GM12873 (cell line): Measurements from ENCODE around the gene MEGF11.

Source experiments
- CTCF ChIP-seq: IDR thresholded peaks from 2 replicates; pipeline ENCODE4 v1.5.1; 2012; ENCODE audit warnings: low read depth, mild to moderate bottlenecking, moderate library complexity, low read length, control low read depth; ENCODE audit not compliant: insufficient read depth; ENCODE audit errors: missing control alignments

The MEGF11 gene

DNA sequence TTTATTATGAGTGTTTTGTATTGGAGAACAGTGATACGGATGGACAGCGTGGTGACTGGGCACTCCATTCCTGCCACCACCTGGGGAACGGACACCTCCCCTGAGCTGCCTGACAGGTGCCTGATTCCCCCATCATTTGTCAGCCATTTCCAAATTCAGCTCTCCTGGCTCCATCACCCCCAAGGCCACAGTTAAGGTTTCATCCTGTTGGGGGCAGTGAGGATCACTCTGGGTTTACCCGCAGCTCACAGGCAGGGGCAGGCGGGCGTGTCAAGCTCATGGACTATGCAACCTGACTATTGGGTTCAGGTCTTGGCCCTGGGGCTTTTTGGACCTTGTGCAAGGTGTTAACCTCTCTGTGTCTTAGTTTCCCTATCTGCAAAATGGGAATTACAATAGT is 307.9 kb downstream of the MEGF11 start:
- TF ChIP-seq CTCF: peak; percentile 15

- TF ChIP-seq CTCF: no peak
These were observed 309.1 kb downstream of the MEGF11 start for GRCh38 chr15:65944404-65944803.

DNA sequence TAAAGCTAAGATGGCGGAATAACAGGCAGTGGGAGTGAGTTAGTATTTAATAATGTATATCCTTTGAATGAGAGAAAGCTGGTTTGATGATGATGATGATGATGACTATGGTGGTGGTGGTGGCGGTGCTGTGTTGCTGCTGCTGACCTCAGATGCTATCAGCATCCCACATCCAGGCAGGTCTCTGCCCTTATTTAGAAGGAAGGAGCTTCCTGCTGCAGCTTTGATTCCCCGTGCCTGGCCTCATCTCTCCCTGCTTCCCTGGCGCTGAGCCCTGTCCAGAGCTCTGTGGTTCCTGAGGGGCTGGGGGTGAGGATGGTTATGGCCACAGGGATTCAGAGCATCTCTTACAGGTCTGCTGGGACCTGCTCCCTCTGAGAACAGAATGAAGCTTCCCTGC is 311.1 kb downstream of the MEGF11 start:
- no peak for TF ChIP-seq CTCF

DNA sequence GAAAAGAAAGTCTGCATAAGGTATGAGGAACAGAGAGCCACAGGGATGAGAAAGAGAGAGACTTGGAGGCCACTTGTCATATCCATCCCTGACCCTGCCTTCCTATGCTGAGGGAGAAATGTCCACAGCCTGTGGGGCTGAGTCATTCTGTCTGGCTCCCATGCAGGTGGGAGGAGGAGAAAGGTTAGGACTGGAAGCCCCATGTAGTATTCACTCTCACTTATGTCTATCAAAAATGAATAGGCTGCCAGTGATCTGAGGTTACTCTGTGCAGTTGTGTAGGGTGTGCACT is 313.0 kb downstream of the MEGF11 start:
- no peak for TF ChIP-seq CTCF

DNA sequence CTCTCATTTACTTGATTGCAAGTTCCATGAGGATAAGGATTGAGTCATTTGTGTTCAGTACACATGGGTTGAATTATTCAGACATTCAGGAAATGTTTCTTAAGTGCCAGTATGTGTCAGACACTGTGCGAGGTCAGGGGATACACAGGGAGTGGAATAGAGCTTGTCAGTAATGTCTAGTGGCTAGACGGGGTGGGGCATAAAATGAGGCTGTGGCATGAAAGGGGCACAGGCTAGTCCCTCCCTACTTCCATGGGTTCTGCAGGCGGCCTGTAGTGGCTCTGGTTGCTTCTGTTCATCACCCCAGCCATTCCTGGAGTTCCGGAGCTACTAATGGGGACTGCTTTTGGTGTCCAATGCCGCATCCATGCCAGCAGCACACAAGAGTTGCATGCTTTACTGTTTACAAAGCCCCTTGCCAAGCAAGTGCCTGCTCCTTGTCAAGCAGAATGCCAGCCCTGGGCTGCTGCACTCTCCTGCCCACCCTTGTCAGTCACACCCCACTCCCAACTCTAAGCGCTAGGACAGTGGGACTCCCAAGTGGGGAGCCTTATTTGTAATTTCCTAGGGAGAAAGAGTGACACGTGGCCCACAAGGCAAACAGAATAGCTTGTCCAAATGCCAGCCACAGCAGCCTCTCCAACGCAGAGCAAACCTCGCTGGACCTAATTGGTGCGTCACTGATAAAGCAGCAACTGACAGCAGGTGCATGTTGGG is 313.5 kb downstream of the MEGF11 start:
- TF ChIP-seq CTCF: no peak

GRCh38 chr15:65938604-65939003 is 314.9 kb downstream of the MEGF11 start:
- TF ChIP-seq CTCF: no peak

DNA sequence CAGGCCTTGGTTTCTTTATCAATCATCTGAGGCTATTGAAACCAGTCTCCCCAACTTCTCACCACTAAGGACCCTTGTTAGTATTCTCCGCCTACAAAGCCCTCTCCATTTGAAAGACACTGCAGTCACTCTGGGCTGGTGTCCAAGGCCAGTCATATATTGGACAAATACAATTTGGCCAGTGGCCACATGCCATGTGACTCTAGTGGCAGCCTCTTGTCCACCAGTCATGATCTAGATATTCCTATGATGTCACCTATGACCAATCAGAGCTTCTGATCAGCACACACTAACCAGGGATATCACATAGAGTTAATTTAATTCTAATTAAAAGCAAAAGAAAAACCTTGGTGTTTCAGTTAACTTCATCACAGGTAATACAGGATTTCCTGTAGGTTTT is 316.1 kb downstream of the MEGF11 start:
- no peak for TF ChIP-seq CTCF
